HUES64 (cell line): ENCODE measurements around the gene PSMD8.

ENCODE experiments used
- H3K27ac ChIP-seq: 2 replicates; pipeline ENCODE4 v1.7.0; 2013; ENCODE audit warnings: low read depth, low read length, inconsistent platforms
- H3K27me3 ChIP-seq: 2 replicates; pipeline ENCODE4 v1.6.1; 2013; ENCODE audit warnings: mild to moderate bottlenecking, low read length; ENCODE audit not compliant: insufficient read depth
- H3K36me3 ChIP-seq: 2 replicates; pipeline ENCODE4 v1.6.1; 2013; ENCODE audit warnings: mild to moderate bottlenecking, low read length; ENCODE audit not compliant: insufficient read depth
- H3K4me1 ChIP-seq: 2 replicates; pipeline ENCODE4 v1.6.1; 2013; ENCODE audit warnings: mild to moderate bottlenecking, low read length, moderate library complexity; ENCODE audit not compliant: insufficient read depth
- H3K4me3 ChIP-seq: 2 replicates; pipeline ENCODE4 v1.5.1; 2013; ENCODE audit warnings: mild to moderate bottlenecking, low read length, moderate library complexity
- H3K9ac ChIP-seq: 2 replicates; pipeline ENCODE4 v1.6.1; 2013; ENCODE audit warnings: mild to moderate bottlenecking, low read depth, low read length
- H3K9me3 ChIP-seq: 2 replicates; pipeline ENCODE4 v1.6.1; 2013; ENCODE audit warnings: low read depth, low read length; ENCODE audit not compliant: insufficient read depth
- WGBS: fragments of 150-250, 120-280 bp; methylation state at CpG from one replicate; pipeline ENCODE4 v1.1.7; 2013; ENCODE audit warnings: missing lambda C conversion rate; 5-methylcytosine and 5-hydroxymethylcytosine counted together

The PSMD8 gene

DNA sequence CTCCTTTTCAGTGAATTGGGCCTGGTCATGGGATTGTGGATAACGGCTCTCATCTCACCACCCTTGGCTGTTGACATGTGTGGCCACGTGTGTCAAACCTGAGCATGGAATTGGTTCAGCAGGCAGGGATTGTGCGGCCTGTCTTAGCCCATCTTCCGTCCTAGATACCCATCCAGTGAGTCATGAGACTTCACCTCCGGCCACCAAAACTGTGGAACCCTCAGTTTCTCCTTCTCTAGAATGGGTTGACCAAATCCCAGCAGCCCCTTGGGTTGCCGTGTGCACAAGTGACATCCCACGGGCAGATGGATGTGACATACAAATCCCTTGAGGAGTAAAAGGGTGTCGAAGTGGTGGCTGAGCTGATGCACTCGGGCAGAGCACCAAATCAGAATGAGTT is 6.8 kb downstream of the PSMD8 start:
- Histone ChIP-seq H3K27ac (no peak overlapping the region), H3K27me3 (peaks cover 3% of the 10 kb centered on the region; the same call in 1 of the 2 replicates), H3K9ac (no peak overlapping the region), H3K4me1 (0 out of 2 replicates have a peak, but pooled peaks cover 4% of the 10 kb centered on the region), H3K36me3 (peaks cover 60% of the 10 kb centered on the region), H3K4me3 (no peak overlapping the region), H3K9me3 (no peaks in the 10 kb centered on the region)
- WGBS = 96% methylated on average over 9 of the region's 9 CpGs

DNA sequence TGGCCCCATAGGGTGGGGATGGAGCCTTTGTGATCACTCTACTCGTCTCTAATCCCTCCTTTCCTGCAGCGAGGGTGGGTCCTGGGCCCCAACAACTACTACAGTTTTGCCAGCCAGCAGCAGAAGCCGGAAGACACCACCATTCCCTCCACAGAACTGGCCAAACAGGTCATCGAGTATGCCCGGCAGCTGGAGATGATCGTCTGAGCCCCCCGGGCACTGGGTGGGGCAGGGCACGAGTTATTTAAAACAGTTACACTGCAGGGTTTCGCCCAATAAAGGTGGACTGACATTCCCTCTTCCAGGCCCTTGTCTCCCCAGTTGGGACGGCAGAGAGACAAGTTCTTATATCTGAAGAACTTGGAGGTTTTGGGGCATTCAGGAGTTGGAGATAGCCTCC is 8.8 kb downstream of the PSMD8 start:
- no peak overlapping the region for H3K4me3 ChIP-seq
- no peaks in the 10 kb centered on the region for H3K9me3 ChIP-seq
- 93% methylated on average over 10 of the region's 10 CpGs for WGBS
- H3K9ac ChIP-seq = no peak overlapping the region
- no peak overlapping the region for H3K27ac ChIP-seq
- H3K27me3 ChIP-seq = peaks cover 11% of the 10 kb centered on the region; the same call in 1 of the 2 replicates
- peaks cover 7% of the 10 kb centered on the region; the same call in 1 of the 2 replicates for H3K4me1 ChIP-seq
- peaks cover 46% of the 10 kb centered on the region for H3K36me3 ChIP-seq

DNA sequence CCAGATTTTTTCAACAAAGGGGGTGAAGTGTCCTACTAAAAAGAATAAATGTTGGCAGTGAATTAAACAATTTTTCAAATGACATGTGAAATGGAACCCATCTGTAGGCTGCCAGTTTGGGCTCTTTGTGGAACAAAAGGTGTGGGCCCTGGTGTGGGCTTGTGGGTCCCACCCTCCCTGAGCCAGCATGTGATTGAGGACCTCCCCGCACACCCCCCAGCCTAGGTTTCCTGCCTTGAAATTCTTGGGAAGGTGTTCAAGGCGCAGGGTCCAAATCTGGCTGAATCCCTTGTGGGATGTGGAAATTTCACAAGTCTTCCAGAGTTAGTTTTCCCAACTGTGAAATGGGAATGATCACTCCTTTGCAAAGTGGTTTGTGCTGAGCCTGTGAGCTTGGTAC is 9.4 kb downstream of the PSMD8 start:
- peaks cover 46% of the 10 kb centered on the region for H3K36me3 ChIP-seq
- WGBS = 100% methylated on average over 2 of the region's 2 CpGs

DNA sequence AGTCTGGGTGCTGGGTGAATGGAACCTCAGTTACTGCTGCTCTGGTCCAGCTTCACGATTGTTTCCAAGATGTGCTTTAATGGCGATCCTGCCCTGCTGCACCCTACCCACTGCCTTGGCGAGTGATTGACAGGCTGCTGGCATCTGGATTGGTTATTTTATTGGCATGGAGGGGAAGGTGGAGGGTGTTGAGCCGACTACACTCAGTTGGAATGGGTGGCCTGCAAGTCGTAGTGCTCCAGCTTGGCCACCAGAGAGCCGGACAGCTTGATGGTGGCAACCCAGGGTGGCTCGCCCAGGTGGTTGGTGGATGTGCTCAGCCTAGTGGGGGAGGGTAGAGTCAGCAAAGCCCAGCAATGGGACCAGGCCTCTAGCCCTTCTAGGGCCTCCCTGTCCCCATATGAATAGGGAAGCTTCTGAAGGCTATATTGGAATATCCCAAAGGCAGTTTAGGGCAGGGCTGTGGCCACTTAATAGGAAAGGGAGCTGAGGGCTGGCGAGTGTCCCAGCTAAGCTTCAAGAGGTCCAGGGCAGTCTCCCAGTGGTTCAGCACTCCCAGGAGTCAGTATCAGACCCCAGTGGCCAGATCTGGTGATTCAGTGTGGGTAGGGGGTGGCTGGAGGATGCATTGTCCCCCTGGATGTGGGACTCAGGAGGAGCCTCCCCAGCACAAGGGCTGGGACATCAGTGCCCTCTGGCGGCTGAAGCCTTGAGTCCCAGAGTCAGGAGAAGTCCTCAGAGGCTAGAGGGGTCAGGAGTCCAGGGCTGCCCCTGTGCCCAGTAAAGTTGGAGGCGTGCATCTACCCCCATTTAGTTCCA is 10.0 kb downstream of the PSMD8 start:
- H3K4me1 ChIP-seq = peaks cover 7% of the 10 kb centered on the region; the same call in 1 of the 2 replicates
- no peaks in the 10 kb centered on the region for H3K9me3 ChIP-seq
- H3K4me3 ChIP-seq = no peak overlapping the region
- H3K9ac ChIP-seq = no peak overlapping the region
- peaks cover 11% of the 10 kb centered on the region; the same call in 1 of the 2 replicates for H3K27me3 ChIP-seq
- H3K27ac ChIP-seq = no peak overlapping the region
- WGBS = 82% methylated on average over 10 of the region's 10 CpGs
- H3K36me3 ChIP-seq = peaks cover 39% of the 10 kb centered on the region

More for the DNA sequence above, 9.4 kb downstream of the PSMD8 start:
- H3K9me3 ChIP-seq = no peaks in the 10 kb centered on the region
- no peak overlapping the region for H3K27ac ChIP-seq
- peaks cover 11% of the 10 kb centered on the region; the same call in 1 of the 2 replicates for H3K27me3 ChIP-seq
- peaks cover 7% of the 10 kb centered on the region; the same call in 1 of the 2 replicates for H3K4me1 ChIP-seq
- no peak overlapping the region for H3K4me3 ChIP-seq
- no peak overlapping the region for H3K9ac ChIP-seq

DNA sequence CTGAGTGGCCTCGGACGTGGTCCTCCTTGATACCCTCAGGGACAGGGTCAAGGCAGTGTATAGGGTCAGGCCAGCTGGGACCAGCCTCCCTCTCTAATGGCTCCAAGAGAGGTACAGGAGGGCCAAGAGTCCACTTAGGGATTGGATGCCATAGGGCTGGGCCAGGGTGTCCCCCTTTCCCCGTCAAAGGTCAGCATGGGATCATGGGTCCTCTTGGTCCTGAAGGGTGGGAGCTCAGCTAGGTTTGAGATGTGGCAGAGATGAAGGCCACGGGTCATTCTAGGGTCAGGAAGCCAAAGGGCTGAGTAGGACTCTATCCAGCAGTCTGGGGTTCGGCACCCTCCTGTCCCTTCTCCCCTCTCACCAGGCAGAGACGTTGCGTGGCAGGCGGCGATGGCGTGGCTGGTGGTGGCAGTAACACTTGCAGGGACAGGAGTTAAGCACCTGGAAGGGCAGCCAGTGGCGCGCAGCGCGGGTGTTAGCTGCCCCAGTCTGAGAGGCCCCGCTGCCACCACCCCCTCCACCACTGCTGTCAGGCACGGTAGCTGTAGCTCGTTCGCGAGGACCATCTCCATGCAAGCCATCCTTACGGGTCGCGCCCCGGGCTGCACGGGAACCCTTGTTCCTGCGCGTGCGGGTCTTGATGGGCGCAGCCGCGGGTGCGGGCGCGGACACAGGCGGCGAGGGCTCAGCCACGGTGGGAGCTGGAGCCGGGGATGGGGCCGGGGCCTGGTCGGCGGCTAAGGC is 10.9 kb downstream of the PSMD8 start:
- no peak overlapping the region for H3K9ac ChIP-seq
- H3K9me3 ChIP-seq = no peaks in the 10 kb centered on the region
- H3K4me1 ChIP-seq = peaks cover 10% of the 10 kb centered on the region; the same call in 1 of the 2 replicates
- peaks cover 36% of the 10 kb centered on the region for H3K36me3 ChIP-seq
- H3K4me3 ChIP-seq = no peak overlapping the region
- WGBS = 91% methylated on average over 40 of the region's 40 CpGs
- H3K27ac ChIP-seq = no peak overlapping the region
- H3K27me3 ChIP-seq = peaks cover 11% of the 10 kb centered on the region; the same call in 1 of the 2 replicates

DNA sequence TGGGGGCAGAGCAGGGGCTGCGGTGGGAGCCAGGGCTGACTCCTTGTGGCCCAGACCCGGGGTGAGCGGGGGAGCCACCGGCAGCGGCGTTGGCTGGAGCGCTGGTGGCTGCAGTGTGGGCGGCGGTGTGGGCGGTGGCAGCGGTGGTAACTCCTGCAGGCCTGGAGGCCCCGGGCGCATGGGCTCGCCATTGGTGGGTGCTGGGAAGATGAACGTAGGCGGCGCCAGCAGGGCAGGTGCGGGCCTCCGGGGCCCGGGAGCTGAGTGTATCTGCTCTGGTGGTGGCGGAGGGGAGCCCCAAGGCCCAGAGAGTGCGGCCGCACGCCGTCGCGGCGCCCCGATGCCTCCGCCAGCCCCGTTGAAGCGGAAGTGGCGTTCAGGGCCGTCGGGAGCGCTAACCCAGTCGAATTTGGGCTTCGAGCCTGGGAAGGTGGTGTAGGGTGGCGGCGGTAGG is 11.5 kb downstream of the PSMD8 start:
- WGBS = 82% methylated on average over 40 of the region's 40 CpGs
- H3K9ac ChIP-seq = no peak overlapping the region
- no peaks in the 10 kb centered on the region for H3K9me3 ChIP-seq
- peaks cover 10% of the 10 kb centered on the region; the same call in 1 of the 2 replicates for H3K4me1 ChIP-seq
- peak overlapping the region; percentile 77; the same call in 1 of the 2 replicates for H3K4me3 ChIP-seq
- H3K27ac ChIP-seq = no peak overlapping the region
- H3K27me3 ChIP-seq = peaks cover 11% of the 10 kb centered on the region; the same call in 1 of the 2 replicates
- H3K36me3 ChIP-seq = peaks cover 32% of the 10 kb centered on the region

DNA sequence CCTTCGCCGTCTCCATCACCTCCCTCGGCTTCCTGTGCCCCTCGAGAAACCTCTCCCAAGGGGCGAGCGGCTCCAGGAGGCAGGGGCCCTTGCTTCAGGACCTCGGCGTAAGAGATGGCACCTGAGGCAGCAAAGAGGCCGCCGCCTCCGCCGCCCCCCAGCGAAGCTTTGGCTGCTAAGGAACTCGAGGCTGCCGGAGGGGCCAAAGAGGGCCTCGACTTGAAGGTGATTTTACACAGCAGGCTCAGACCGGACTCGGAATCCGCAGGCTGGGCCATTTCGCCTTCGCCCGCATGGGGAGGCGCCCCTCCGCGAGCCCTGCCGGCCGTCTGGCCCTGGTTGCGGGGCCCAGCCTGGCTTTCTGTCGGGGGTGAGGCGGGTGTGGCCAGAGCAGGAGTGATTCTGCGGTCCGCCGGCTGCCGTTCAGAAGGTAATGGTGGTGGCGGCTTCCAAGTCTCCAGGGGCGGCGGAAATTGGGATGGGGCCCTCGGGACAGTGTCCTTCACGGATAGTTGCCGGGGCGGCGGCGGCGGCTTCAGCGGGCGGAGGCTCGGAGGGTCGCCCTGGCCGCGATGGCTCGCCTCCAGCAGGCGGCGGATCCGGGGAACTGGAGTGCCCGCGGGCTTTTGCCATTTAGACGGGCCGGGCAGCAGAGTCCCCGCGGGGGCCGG is 12.1 kb downstream of the PSMD8 start:
- H3K4me1 ChIP-seq = peaks cover 10% of the 10 kb centered on the region; the same call in 1 of the 2 replicates
- peak overlapping the region; percentile 77 for H3K4me3 ChIP-seq
- no peak overlapping the region for H3K27ac ChIP-seq
- H3K9me3 ChIP-seq = no peaks in the 10 kb centered on the region
- no peak overlapping the region for H3K9ac ChIP-seq
- peaks cover 26% of the 10 kb centered on the region for H3K36me3 ChIP-seq
- WGBS = 63% methylated on average over 61 of the region's 61 CpGs
- H3K27me3 ChIP-seq = peaks cover 11% of the 10 kb centered on the region; the same call in 1 of the 2 replicates

DNA sequence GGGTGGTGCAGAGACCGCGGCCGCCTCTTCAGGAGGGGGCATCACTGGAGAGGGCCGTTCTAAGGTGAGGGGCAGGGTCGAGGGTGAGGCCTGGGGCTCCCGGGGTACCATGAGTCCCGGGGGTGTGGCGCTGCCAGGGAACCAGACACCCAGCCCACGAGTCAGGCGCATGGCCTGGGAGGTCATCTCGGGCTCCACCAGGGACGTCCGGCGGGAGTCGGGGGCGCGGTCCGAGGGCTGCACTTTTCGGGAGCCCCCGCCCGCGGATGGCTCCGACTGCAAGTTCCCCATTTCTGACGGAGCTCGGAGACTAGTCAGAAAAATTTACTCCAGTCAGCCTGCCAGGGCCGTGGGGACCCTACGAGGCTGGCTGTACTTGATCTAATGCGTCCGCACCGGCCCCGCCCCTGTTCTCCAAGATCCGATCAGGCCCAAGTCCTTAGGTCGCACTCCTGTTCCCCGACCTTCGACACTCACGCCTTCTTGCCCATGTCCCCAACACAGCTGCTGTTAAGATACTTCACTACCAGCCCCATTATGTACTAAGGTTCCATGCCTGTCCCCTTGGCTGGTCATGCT is 12.7 kb downstream of the PSMD8 start:
- H3K27me3 ChIP-seq = peaks cover 11% of the 10 kb centered on the region; the same call in 1 of the 2 replicates
- no peak overlapping the region; the same call in 1 of the 2 replicates for H3K27ac ChIP-seq
- no peak overlapping the region for H3K9ac ChIP-seq
- H3K9me3 ChIP-seq = no peaks in the 10 kb centered on the region
- peak overlapping the region; percentile 77 for H3K4me3 ChIP-seq
- peaks cover 25% of the 10 kb centered on the region for H3K36me3 ChIP-seq
- peaks cover 10% of the 10 kb centered on the region; the same call in 1 of the 2 replicates for H3K4me1 ChIP-seq
- 52% methylated on average over 36 of the region's 36 CpGs for WGBS

DNA sequence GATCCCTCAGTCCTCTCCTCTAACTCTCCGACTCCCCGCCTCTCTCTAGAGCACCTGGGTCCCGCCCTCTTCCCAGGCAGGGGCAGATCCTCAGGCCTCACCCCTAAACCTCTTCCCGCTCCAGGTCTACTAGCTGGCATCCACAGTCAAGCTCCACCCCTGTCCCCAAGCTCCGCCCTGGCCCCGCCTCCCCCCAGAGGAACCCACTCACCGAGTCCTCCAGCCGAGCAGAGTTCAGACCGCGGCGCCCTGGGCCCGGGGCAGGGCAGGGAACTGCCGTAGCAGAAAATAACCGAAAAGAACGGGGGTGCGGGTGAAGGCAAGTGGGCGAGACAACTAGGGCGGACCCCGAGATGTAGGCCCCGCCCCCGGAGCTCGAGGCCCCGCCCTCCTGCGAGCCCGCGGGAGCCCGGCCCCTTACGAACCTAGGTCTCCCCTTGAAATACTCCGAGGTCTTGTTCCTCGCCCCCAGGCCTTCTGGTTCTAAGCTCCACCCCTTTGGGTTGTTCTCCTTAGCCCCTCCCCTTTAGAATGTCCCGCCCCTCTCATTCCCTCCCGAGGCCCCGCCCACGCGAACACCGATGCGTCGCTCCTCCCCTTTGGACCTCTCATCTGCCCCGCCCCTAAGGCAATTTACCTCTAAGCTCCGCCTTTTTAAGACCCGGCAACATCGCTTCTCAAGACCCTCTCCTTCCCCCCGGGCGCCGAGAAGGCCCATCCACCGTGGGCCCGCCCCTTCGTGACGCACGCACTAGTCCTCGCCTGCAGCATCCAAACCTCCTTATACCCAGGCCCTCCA is 13.4 kb downstream of the PSMD8 start, which contains the start of gene GGN:
Gene GGN, minus strand, starts transcription at position 485 of the 799 bp plus-strand sequence. CDS start 773 bp downstream, outside the sequence.
- Histone ChIP-seq H3K4me3 (peak within 1 kb of the TSS; percentile 77), H3K36me3 (peaks cover 26% of the 10 kb centered on the region), H3K9ac (peak within 1 kb of the TSS; percentile 70), H3K27ac (peak within 1 kb of the TSS; percentile 85), H3K27me3 (peaks cover 11% of the 10 kb centered on the region; the same call in 1 of the 2 replicates), H3K9me3 (no peaks in the 10 kb centered on the region), H3K4me1 (peaks cover 10% of the 10 kb centered on the region; the same call in 1 of the 2 replicates)
- WGBS = 1% methylated on average over 51 of the region's 51 CpGs
